Inferior parietal cortex (tissue), 1 donor: ENCODE measurements around the gene COL4A6.

ENCODE experiments used
- DNase-seq: peaks from one replicate; pipeline ENCODE4 v3.0.0-alpha.2; 2016; ENCODE audit errors: extremely low spot score

Gene COL4A6

DNA sequence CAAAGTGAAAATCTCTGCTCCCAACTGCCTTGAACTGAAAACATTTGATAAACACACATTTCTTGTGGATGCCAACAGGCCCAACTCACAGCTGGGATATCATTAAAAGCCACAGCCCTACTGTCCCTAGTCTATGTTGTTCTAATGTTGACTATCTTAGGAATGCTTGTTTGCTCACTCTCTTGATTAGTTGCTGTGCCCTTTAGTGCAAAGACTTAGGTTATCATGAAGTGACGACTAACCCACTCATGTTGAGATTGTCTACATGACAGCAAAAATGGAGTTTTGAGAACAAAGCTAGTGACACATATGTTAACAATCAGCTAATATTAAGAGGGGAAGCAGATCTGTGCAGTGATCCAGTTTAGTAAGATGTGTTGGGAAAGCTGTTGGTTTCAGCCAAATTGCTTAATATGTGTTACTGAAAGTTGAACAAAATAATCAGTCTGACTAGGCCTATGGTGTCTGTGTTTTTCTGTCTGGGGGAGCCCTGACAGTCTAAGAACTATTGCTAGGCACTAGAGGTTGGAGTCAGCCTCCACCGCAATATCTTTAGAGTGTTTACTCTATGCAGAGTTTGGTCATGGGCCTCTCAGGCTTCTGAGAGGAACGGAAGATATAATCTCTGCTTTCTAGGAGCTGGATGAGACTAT is 221.2 kb downstream of the COL4A6 start:
- DNase-seq = no peak

DNA sequence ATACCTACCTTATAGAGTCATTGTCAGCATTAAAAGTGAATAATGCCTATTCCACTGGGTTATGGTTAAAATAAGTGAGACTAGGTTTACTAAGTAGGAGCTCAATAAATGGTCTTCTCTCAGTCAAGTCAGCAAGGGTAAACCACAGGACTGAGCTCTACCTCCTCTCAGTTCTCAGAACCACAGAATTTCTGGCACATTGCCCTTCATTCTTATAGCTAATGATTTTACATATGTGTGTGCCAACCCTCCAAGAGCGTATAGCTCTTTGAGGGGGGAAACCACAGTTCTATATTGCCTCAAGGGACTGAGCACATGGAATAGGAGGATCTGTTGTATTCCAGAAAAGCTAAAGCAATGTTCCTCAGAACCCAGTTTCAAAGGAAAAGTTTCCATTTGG is 221.8 kb downstream of the COL4A6 start:
- DNase-seq = no peak

DNA sequence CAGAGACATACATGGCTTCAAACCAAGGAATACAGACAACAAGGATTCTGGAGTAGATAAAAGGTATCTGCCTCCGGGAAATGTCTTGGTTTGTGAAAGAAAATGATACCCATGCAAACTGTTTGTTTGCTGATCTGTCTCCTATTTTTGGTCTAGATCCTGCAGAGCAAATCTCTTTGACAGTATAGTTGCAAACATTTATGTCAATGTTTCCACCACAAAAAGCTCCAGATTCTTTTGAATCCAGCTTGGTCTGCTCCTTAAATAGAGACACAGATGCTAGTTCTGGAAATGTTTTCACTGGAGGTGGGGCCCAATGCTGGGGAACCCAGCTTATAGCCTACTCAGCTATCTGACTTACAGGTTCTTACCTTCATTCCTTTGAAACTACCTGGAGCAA is 226.9 kb downstream of the COL4A6 start:
- DNase-seq = no peak

DNA sequence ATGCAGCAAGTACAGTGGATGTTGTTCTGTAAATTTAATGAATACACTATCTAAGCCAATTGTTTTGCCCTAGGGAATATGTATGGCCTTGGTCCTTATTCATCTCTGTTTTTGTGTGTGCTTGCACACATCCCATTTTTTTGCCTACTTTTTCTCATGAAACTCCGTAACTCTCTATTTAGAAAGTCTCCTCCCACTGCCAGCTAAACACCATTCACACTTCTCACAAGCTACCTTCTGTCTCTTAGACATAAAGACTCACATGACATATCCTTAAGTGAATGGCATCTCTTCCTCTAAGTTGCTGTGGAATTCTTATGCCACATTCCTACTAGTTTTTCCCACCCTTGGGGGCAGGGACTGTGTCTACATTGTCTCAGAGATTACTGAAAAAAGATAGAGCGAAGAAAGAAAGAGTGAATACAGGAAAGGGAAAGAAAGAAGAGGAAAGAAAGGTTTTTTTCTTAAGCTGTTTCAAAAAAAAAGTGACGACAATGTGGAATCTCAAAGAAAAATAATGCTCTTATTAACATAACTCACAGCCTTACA is 229.1 kb downstream of the COL4A6 start:
- no peak for DNase-seq

DNA sequence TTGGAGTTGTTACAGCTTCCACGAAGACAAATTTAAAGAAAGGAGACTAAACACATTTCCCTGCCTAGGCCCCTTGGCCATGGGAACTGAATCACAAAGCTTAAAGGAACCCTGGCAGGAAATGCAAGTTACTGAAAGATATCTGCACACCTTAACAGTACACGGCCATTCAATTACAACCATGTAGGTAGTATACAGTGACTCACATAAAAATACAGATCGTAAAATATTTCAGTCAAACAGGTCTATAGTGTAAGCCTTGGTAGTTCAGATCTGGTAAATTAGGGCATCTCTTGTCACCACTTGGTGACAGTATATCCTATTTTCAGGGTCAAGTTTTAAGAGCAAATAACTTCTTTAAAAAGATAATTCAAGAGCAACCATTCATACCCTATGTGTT is 234.7 kb downstream of the COL4A6 start:
- DNase-seq = no peak

DNA sequence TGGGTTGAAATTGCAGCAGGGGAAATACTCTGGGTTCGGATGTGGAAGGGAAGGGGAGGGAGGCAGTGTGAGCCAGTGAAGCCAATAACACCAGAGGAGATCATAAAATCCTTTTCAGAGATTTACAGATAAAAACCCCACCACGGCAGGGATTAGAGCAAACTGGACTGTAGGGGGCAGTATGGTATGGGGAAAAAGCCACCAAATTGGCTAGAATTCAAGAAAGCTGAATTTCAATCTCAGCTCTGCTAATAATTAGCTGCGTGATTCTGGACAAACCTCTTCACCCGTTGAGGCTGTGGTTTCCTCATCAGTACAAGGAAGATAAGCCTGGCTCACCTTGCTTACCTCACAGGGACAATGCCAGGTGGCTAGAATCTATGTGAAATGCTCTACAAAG is 238.5 kb downstream of the COL4A6 start:
- peak; percentile 29 for DNase-seq

DNA sequence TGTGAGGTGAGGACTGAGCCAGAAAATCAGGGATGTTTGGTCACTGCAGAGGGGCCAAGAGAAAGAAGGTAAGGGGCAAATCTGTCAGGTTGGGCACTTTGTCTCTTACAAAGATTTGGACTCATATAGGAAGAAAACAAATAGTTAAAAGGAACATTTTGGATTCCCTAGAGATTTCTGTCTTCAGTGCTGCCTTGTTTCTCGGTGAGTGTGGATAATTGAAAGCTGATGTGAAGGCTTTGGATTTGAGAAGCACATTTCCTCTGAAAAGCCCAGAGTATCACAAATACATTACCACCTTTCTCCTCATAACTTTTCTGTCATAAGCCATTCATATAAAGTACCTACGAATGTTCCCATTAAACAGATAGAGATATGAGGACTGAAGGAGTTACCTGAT is 239.2 kb downstream of the COL4A6 start:
- DNase-seq = no peak

DNA sequence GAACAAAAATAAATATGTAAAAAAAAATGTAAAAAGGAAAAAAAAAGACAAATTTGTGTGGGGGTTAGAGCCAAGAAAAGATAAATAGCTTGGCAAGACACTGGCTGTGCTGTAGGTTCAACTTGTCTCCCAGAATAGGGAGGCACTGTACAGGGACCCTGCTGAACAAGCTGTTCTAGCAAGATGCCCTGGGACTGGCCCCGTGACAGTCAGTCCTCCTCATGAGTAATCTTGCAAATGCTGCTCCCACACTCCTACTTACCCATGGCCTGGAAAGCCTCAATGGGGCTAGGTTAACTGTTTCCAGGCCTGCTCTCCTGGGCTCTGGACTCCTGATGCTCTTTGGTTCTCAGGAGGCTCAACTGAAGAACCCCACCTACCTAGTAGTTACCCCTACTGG is 239.8 kb downstream of the COL4A6 start:
- DNase-seq = no peak

DNA sequence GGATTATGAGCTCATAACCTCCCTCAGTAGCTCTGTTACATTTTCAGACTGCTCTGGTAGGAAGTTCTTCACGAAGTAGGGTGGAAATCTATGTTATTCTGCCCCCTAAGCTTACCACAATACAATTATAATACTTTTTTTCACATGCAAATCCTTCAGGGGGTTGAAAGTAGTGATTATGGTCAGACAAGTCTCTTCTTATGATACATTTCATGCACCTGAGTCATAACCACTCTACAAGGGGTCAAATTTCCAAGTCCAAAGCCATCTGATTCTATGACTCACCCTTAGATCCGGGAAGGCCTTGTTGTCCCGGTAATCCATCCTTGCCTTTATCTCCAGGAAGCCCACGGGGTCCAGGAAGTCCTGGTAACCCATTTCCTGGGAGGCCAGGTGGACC is 251.4 kb downstream of the COL4A6 start:
- no peak for DNase-seq

DNA sequence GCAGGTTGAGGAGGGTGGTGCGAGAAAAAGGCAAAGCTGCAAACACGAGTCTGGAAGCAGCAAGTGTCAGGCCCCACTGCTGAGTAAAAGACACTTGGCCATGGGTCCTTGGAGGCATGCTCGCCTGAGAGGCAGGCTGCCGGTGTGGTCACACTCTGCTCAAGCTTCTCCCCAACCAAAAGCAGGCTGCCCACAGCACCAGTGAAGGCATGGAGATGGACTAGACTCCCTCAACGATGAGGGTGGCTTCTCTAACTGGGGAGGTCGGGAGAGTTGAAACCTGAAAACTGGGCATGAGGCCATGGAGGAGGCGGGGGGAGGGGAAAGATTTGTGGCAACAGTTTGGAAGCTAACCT is 260.1 kb downstream of the COL4A6 start:
- no peak for DNase-seq

DNA sequence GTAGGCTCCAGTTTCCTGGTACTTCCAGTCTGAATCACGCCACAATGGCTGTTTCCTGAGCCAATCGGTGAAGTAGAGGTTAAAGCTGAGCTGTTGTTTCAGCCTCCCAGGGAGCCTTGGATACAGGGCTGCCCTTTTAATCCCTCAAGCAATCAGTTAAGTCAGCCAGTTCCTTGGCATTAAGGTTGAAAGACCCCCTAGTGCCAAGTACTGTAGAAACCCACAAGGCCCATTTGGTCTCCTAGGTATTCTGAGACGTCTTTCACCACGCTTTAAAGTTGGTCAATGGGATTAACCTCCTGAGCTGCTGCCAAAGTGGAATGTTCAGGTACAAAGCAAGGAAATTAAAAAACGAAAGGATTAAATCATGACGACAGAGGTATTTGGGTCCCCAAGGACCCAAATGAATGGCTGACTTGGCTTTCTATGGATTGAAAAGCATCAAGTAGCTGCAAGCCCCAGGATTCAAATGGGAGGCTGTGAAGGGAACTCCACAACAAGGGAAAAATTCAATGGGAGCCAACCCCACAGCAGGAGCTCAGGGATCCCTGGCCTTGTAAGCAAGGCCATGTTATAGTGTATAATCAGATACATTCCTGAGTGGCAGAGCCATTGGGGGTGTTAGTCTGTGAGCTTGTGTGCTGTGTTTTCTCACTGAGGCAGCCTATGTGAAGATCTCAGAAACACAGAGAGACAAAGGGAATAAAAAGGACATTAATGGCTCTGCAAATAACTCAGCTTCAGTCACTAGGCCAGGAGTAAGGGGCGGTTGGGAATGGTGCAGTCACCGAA is 260.7 kb downstream of the COL4A6 start:
- DNase-seq = no peak

DNA sequence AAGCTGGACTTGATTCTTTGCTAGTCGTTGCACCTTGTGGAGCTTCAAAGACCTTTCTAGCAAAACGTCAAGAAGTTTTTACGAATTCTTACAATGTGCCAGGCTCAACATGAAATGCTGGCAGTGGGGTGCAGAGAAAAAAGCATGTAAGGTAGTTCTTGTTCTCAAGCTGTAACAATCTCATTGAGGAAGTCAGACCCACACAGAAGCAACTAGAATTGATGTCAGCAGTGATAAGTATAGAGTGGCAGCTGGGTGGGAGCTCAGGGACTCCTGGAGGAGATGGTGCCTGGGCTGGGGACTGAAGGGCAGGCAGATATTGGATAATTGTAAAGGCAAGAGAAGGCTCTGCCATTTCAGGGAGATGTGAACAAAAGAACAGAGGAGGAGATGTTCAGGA is 264.3 kb downstream of the COL4A6 start:
- DNase-seq = no peak

DNA sequence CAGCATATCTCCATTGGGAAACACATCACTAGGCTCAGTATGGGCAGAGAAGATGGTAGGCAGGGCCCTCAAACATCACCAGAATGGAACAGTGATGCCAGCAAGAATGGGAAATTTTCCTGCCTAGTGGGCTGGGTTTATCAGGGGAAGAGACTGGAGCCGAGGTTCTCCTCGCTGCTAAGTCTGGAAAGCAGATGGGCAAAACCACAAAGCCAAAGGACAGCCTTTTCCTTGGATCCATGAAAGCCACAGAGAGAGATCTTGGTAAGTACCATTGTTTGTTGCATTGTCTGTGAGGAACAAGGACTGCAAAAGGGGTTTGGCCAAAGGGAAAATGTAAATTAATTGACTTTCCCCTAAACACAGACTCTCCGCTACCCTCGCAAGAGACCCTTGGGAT is 266.6 kb downstream of the COL4A6 start:
- no peak for DNase-seq

DNA sequence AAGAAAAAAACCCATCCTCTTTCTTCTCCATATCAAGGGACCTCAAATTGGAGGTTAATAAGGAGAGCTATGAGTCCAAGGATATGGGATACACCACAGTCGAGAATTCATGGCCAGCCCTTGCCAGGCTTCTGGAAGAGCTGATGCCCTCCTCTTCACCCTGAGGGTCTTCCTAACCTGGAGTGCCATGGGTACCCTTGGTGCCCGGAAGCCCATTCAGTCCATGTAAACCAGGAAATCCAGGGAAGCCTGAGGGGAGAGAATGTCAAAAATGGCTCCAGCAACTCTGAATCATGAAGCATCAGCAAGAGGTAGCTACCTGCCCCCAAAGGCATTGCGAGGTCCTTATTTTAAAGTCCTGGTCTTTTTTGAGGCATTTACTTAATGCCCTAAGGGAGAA is 268.5 kb downstream of the COL4A6 start:
- no peak for DNase-seq

DNA sequence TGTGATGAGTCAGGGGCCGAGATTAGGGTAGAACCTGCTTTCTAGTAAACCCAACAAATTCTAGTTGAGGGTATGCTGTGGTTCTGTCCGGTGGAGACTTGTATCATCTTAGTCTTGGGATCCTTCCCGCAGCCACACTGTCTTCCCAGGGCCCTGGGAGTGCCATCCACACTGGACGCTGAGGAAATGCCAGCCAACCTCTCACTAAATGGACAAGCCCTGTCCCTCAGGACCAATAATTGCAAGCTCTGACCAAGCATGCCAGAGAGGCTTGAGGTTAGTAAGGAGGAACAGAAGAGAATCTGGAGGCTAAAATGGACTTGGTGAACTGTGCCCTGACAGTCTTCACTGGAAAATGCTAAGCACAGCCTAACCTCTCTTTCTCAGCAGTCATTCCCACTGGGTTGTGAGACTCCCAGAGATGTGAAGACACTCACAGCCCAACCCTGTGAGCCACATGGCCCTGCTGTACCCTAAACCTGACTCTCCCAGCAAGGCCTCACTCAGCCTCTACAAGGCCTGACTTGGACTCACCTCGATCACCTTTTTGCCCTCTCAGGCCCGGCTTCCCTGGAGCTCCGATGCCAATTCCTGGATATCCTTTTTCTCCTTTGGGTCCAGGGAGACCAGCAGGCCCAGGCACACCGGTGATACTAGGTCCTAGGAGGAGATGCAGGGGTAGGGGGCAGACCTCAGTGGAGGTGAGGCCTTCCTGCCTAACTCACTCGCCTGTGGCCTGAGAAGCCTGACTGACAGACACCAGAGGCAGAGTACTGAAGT is 269.1 kb downstream of the COL4A6 start:
- no peak for DNase-seq

DNA sequence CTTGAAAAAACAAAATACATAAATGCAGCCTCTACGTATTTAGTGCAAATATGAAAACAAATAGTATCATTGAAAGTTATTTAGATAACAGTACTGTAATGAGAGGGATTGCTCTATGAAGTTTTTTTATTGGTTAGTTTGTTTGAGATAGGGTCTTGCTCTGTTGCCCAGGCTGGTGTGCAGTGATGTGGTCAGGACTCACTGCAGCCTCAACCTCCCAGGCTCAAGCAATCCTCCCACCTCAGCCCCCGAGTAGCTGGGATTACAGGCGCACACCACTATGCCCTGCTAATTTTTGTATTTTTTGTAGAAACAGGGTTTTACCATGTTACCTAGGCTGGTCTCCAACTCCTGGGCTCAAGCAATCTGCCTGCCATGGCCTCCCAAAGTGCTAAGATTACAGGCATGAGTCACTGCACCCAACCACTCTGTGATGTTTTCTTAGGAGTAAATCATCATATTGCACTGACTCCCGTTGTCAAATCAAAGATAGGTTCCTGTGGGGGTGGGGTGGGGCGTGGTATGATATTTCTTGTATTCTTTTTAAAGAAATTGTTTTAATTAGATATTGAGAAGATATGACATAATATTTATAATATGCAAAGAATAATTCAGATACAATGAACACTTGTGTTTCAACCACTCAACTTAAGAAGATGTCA is 270.9 kb downstream of the COL4A6 start:
- no peak for DNase-seq

DNA sequence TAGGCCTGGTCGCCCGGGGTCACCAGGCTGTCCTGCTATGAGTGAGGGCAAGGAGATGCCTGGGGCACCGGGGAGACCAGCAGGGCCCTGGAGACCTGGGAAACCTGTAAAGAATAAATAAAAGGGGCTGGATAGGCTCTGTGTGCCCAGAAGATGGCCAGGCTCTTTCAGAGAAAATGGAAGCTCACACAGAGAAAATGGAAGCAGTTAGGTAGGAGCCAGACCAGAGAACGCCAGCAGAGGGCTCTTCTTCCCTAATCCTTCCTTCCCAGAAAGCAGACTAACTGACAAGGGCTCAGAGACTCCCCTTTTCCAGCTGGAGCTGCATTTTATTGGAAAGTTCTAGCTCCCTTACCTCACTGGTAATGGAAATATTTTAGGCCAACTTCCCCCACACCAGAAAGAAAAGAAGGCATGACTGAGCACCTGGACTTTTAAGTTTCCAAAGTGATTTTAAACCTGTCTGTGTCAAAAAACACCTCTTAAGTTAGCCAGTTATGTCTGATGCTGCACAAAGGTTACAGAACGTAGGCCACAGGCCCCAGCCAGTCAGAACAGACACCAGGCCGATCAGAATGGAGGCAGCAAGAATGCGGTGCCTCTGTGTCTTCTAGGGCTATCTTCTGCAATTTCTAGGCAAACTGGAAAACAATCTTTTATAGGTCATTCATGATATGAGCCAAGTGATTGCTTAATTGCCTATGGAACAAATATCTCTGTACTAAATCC is 272.7 kb downstream of the COL4A6 start:
- peak; percentile 19 for DNase-seq

DNA sequence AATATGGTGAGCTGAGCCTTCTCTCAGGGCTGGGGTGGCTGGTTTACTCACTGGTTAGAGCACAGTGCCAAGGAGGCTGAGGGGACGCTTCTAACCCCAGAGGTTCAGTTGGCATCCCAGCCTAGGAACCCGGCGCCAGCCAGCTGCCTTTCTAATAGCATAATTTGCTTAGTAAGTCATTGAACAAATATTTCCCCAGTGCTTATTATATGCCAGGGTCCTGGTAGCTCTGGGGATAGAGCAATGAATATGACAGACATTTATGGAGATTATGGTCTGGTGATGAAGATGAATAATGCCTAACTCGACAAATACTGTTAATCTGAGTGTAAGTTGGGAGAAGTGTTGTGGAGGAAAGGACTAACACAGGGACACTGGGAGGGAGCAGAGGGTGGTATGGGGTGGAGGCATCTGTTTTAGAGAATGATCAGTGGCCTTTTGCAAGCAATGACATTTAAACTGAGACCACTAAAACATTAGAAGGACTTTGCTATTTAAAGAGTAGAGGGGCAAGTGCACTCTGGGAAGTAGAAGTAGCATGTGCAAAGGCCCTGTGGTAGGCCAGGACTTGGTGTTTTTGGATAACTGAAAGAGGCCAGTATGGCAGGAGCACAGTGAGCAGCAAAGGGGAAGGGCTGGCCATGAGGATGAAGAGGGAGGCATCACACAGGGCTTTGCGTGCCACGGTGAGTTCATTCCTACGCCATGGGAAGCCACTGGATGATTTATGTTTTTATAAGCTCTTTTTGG is 274.7 kb downstream of the COL4A6 start:
- DNase-seq = no peak

DNA sequence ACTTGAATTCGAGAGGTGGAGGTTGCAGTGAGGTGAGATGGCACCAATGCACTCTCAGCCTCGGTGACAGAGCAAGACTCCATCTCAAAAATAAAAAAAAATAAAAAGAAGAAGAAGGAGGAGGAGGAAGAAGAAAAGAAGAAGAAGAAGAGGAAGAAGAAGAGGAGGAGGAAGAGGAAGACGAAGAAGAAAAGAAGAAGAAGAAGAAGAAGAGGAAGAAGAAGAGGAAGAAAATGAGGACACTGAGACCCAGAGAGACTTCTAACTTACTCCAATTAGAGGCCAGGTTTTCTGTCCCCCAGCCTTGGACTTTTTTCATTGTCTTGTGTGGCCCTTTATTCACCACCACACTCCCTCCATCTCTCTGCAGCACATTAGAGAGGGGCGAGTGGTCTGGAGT is 276.0 kb downstream of the COL4A6 start:
- no peak for DNase-seq

DNA sequence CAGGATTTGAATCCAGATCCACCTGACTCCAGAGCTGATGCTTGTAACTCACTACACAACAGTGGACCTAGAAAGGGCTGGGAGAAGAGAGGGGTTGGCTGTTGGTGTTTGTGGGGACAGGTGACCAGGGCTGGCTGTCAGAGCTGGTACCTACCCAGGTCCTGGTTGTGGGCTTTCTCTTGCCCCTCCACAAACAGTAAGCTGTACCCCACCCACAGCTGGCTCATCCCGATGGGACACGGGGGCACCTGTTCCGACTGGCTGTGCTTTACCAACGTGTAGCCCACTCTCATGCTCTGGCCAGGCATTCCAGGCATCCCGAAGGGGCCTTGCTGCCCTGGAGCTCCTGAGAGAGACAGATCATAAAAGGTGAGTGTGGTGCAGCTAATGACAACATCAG is 277.9 kb downstream of the COL4A6 start:
- DNase-seq = no peak
